GM12891 (cell line): ENCODE data around the gene ST7.

Source experiments
- DNase-seq: peaks from one replicate; pipeline ENCODE4 v3.0.0; 2011; ENCODE audit warnings: low spot score; ENCODE audit not compliant: insufficient read length
- FAIRE-seq: peaks from 2 replicates; lab custom pipeline; 2011; peaks lifted over from hg19 to GRCh38; lab: Jason Lieb, UNC
- PAX5 ChIP-seq: IDR thresholded peaks from 2 replicates; pipeline ENCODE4 v1.6.1; 2011; ENCODE audit warnings: low read length, moderate library complexity, mild to moderate bottlenecking; ENCODE audit not compliant: insufficient read depth, severe bottlenecking
- POLR2A ChIP-seq: IDR thresholded peaks from 2 replicates; pipeline ENCODE4 v1.6.1; 2011; ENCODE audit warnings: low read depth, low read length, control low read depth
- POLR2AphosphoS5 ChIP-seq: IDR thresholded peaks from 2 replicates; pipeline ENCODE4 v1.6.1; 2011; ENCODE audit warnings: low read depth, low read length, control low read depth
- POU2F2 ChIP-seq: IDR thresholded peaks from 2 replicates; pipeline ENCODE4 v1.6.1; 2011; ENCODE audit warnings: low read depth, mild to moderate bottlenecking, control low read depth, low read length, moderate library complexity
- SPI1 ChIP-seq: IDR thresholded peaks from 2 replicates; pipeline ENCODE4 v1.6.1; 2011; ENCODE audit warnings: low read depth, low read length, control low read depth
- TAF1 ChIP-seq: IDR thresholded peaks from 2 replicates; pipeline ENCODE4 v1.6.1; 2011; ENCODE audit warnings: low read depth, low read length, control low read depth

The ST7 gene

GRCh38 chr7:117138981-117139380 is 185.7 kb downstream of the ST7 start:
- no peak for FAIRE-seq

GRCh38 chr7:117139397-117139984 is 186.2 kb downstream of the ST7 start:
- DNase-seq, result no peak
- TF ChIP-seq PAX5 (no peak), SPI1 (no peak), TAF1 (no peak), POLR2AphosphoS5 (no peak), POLR2A (no peak), POU2F2 (no peak)
- FAIRE-seq, result no peak

More at GRCh38 chr7:117138981-117139380, 185.7 kb downstream of the ST7 start:
- TF ChIP-seq POLR2A (no peak), POU2F2 (no peak), PAX5 (no peak), SPI1 (no peak), TAF1 (no peak), POLR2AphosphoS5 (no peak)
- DNase-seq, result no peak

- peak; percentile 33 for FAIRE-seq
- no peak for TF ChIP-seq TAF1
- no peak for TF ChIP-seq POLR2A
- no peak for TF ChIP-seq PAX5
- TF ChIP-seq SPI1, result no peak
- TF ChIP-seq POLR2AphosphoS5, result no peak
- TF ChIP-seq POU2F2, result no peak
Measured at GRCh38 chr7:117140921-117141320, 187.6 kb downstream of the ST7 start.

GRCh38 chr7:117143066-117143465 is 189.8 kb downstream of the ST7 start:
- FAIRE-seq (no peak), DNase-seq (no peak)
- TF ChIP-seq SPI1, result no peak

More at GRCh38 chr7:117140921-117141320, 187.6 kb downstream of the ST7 start:
- DNase-seq, result no peak

- DNase-seq (no peak), FAIRE-seq (no peak)
- no peak for TF ChIP-seq PAX5
Measured at GRCh38 chr7:117143580-117143979, 190.3 kb downstream of the ST7 start.

- TF ChIP-seq SPI1 (no peak), POU2F2 (no peak), TAF1 (no peak), POLR2A (no peak), PAX5 (no peak), POLR2AphosphoS5 (no peak)
- FAIRE-seq (no peak), DNase-seq (no peak)
Measured at GRCh38 chr7:117145333-117145732, 192.0 kb downstream of the ST7 start.

GRCh38 chr7:117146059-117146458 is 192.8 kb downstream of the ST7 start:
- FAIRE-seq, result no peak
- no peak for DNase-seq
- TF ChIP-seq POLR2AphosphoS5 (no peak), POU2F2 (no peak), TAF1 (no peak), PAX5 (no peak), POLR2A (no peak), SPI1 (no peak)

GRCh38 chr7:117146511-117146910 is 193.2 kb downstream of the ST7 start:
- TF ChIP-seq POU2F2 (no peak), SPI1 (no peak), TAF1 (no peak), POLR2AphosphoS5 (no peak), POLR2A (no peak), PAX5 (no peak)
- no peak for DNase-seq
- FAIRE-seq, result no peak

GRCh38 chr7:117148971-117149370 is 195.7 kb downstream of the ST7 start:
- DNase-seq (no peak), FAIRE-seq (no peak)
- TF ChIP-seq POLR2AphosphoS5 (no peak), PAX5 (no peak), POU2F2 (no peak), TAF1 (no peak), SPI1 (no peak), POLR2A (no peak)

GRCh38 chr7:117149692-117150091 is 196.4 kb downstream of the ST7 start:
- TF ChIP-seq TAF1 (no peak), PAX5 (no peak), POLR2A (no peak), SPI1 (no peak), POLR2AphosphoS5 (no peak), POU2F2 (no peak)

More at GRCh38 chr7:117149692-117150091, 196.4 kb downstream of the ST7 start:
- FAIRE-seq, result no peak
- no peak for DNase-seq
